ENCODE data around the gene CMKLR1. TPM values are rescaled to one million over a fixed set of nuclear protein-coding genes. Genes with fewer than 3 reads are reported as not detected.

CMKLR1 gene
- total RNA-seq, 1 experiment from 2014 or later, result 0.15 TPM

- Histone ChIP-seq H3K79me2 (ENCODE audit: insufficient read depth, low read length) (no peaks in the 10 kb centered on the region), H3K4me3 (replicated peaks in 1 of 2; ENCODE audit: low read depth in 1 of 2, low read length in 2 of 2) (no peak overlapping the region), H2AFZ (ENCODE audit: low read depth, low read length, poor library complexity, severe bottlenecking) (no peak overlapping the region), H3K36me3 (ENCODE audit: control insufficient read depth in 1 of 2, insufficient read depth in 2 of 2, low read length in 2 of 2) (no peaks in the 10 kb centered on the region), H4K20me1 (ENCODE audit: insufficient read depth) (no peaks in the 10 kb centered on the region), H3K9me3 (ENCODE audit: control insufficient read depth in 1 of 2, insufficient read depth in 1 of 2, low read depth in 1 of 2, low read length in 2 of 2) (no peaks in the 10 kb centered on the region), H3K27me3 (ENCODE audit: insufficient read depth, low read length) (peaks cover 57% of the 10 kb centered on the region), H3K9me2 (ENCODE audit: insufficient read depth) (no peaks in the 10 kb centered on the region), H3K4me2 (ENCODE audit: low read length) (no peak overlapping the region), H3K4me1 (ENCODE audit: control insufficient read depth in 1 of 2, insufficient read depth in 2 of 2, low read length in 2 of 2) (no peaks in the 10 kb centered on the region), H3K9ac (ENCODE audit: low read length) (no peak overlapping the region), H3K27ac (ENCODE audit: low read depth, low read length) (no peak overlapping the region)
- DNase-seq (ENCODE audit: low read depth, low spot score), result no peak
- ChIA-PET POLR2A (no interaction called here), CTCF (no interaction called here), RAD21 (ENCODE audit: low non-redundant PET in 1 of 2, low total read pairs in 2 of 2, uncharacterized antibody in 2 of 2, unreplicated experiment in 2 of 2) (no interaction called here)
- no peak for ATAC-seq
- intact Hi-C loops (cut with micrococcal nuclease), result no loop called here
- no peak for TF ChIP-seq ATF3 (IDR thresholded peaks at IDR 0.05)
- no peak for TF ChIP-seq POLR2A (IDR thresholded peaks at IDR 0.05; ENCODE audit: borderline replicate concordance, extremely low read depth, insufficient read depth, insufficient read length)
- no peak for TF ChIP-seq FOSL1 (IDR thresholded peaks at IDR 0.05; ENCODE audit: low read depth)
- no peak for TF ChIP-seq CBX3 (IDR thresholded peaks at IDR 0.05; ENCODE audit: low read depth)
- no peak for TF ChIP-seq SP1 (IDR thresholded peaks at IDR 0.05; ENCODE audit: low read depth)
- no peak for TF ChIP-seq POLR2AphosphoS5 (IDR thresholded peaks at IDR 0.05; ENCODE audit: low read depth, low read length)
- TF ChIP-seq EZH2phosphoT487 (IDR thresholded peaks at IDR 0.05; ENCODE audit: borderline replicate concordance), result no peak
- no TSS peak for BruUV-seq (replicated peaks)
Measured at GRCh38 chr12:108295641-108296040, 43.5 kb downstream of the CMKLR1 start.

- Histone ChIP-seq H3K27ac (ENCODE audit: low read depth, low read length) (no peak overlapping the region), H3K4me2 (ENCODE audit: low read length) (no peak overlapping the region), H3K79me2 (ENCODE audit: insufficient read depth, low read length) (no peaks in the 10 kb centered on the region), H3K4me3 (replicated peaks in 1 of 2; ENCODE audit: low read depth in 1 of 2, low read length in 2 of 2) (no peak overlapping the region), H2AFZ (ENCODE audit: low read depth, low read length, poor library complexity, severe bottlenecking) (no peak overlapping the region), H3K9me3 (ENCODE audit: control insufficient read depth in 1 of 2, insufficient read depth in 1 of 2, low read depth in 1 of 2, low read length in 2 of 2) (no peaks in the 10 kb centered on the region), H3K36me3 (ENCODE audit: control insufficient read depth in 1 of 2, insufficient read depth in 2 of 2, low read length in 2 of 2) (no peaks in the 10 kb centered on the region), H4K20me1 (ENCODE audit: insufficient read depth) (no peaks in the 10 kb centered on the region), H3K9ac (ENCODE audit: low read length) (no peak overlapping the region), H3K27me3 (ENCODE audit: insufficient read depth, low read length) (peaks cover 87% of the 10 kb centered on the region), H3K4me1 (ENCODE audit: control insufficient read depth in 1 of 2, insufficient read depth in 2 of 2, low read length in 2 of 2) (no peaks in the 10 kb centered on the region), H3K9me2 (ENCODE audit: insufficient read depth) (no peaks in the 10 kb centered on the region)
- TF ChIP-seq ELF1 (IDR thresholded peaks at IDR 0.05; ENCODE audit: borderline replicate concordance, low read depth) (no peak), EZH2 (IDR thresholded peaks at IDR 0.05) (0 out of 2 replicates have a peak, but pooled peaks have one; percentile 28)
- ATAC-seq, result no peak
- ChIA-PET RAD21 (ENCODE audit: low non-redundant PET in 1 of 2, low total read pairs in 2 of 2, uncharacterized antibody in 2 of 2, unreplicated experiment in 2 of 2) (no interaction called here), POLR2A (no interaction called here), CTCF (no interaction called here)
- intact Hi-C loops (cut with micrococcal nuclease), result no loop called here
- no peak for DNase-seq (ENCODE audit: low read depth, low spot score)
- no TSS peak for BruUV-seq (replicated peaks)
Measured at GRCh38 chr12:108289350-108290161, 49.6 kb downstream of the CMKLR1 start.
